Esophagus squamous epithelium (tissue), 4 donors: ENCODE data around the gene TRIM66.
A peak's percentile ranks its signal among the peaks of the same experiment; 100 is the strongest.

Experiments
- CTCF ChIP-seq, 6 experiments: fragments of 450-650 bp in 4 of 6; fragments of 200-600 bp in 2 of 6; sonication (generic) in 2 of 6; IDR thresholded peaks; one replicate each; pipeline ENCODE4 v1.5.1; 2016 to 2019; ENCODE audit warnings: antibody characterized with exemption in 6 of 6, mild to moderate bottlenecking in 4 of 6, moderate library complexity in 4 of 6
- POLR2A ChIP-seq, 4 donors: fragments of 450-650 bp; IDR thresholded peaks; one replicate each; pipeline ENCODE4 v1.6.1; 2017; ENCODE audit warnings: antibody characterized with exemption in 4 of 4, mild to moderate bottlenecking in 4 of 4, moderate library complexity in 3 of 4

- TF ChIP-seq POLR2A (IDR thresholded peaks at IDR 0.05) (peak in 3 of 4 donors; percentile 87 to 99 (median 98)), CTCF (IDR thresholded peaks at IDR 0.05) (peak in 4 of 6 experiments; percentile 17 to 42 (median 24))
These were observed at the start of gene TRIM66, which contains the start of gene RPL27A for GRCh38 chr11:8682303-8683114.
